K562 (cell line): ENCODE measurements around the gene NRN1L. TPM values are rescaled to one million over a fixed set of nuclear protein-coding genes. Genes with fewer than 3 reads are reported as not detected.
A peak's percentile ranks its signal among the peaks of the same experiment; 100 is the strongest.

Experiments
- AFF1 ChIP-seq, 2 experiments: fragments of 450-650 bp; IDR thresholded peaks; 2 replicates each; pipeline ENCODE4 v1.6.1; 2018; ENCODE audit warnings: mild to moderate bottlenecking in 2 of 2, low read depth in 1 of 2; ENCODE audit not compliant: partially characterized antibody in 2 of 2
- CREM ChIP-seq: IDR thresholded peaks from 2 replicates; pipeline ENCODE4 v1.6.1; 2014; ENCODE audit warnings: antibody characterized with exemption, low read depth
- CTCF ChIP-seq, 3 experiments: IDR thresholded peaks in 2 of 3; conservative IDR thresholded peaks in 1 of 3; 2 replicates each; pipeline ENCODE4 v1.5.1; 2011 to 2012; ENCODE audit warnings: low read length in 3 of 3, mild to moderate bottlenecking in 3 of 3, control low read depth in 2 of 3, improper control_type of control experiment in 1 of 3, inconsistent platforms in 1 of 3, low read depth in 1 of 3, mixed read lengths in 1 of 3, moderate library complexity in 1 of 3; ENCODE audit not compliant: insufficient read depth in 2 of 3
- DDX20 ChIP-seq: fragments of 450-650 bp; IDR thresholded peaks from 2 replicates; pipeline ENCODE4 v1.6.1; 2016; ENCODE audit warnings: missing genetic modification characterization, low read depth, mild to moderate bottlenecking, missing compliant biosample characterization, moderate library complexity
- NFIX ChIP-seq: fragments of 250-450 bp; sonication (Bioruptor Pico); IDR thresholded peaks from 2 replicates; pipeline ENCODE4 v1.4.0; 2020; ENCODE audit warnings: low read depth, mild to moderate bottlenecking, moderate library complexity
- SETDB1 ChIP-seq: IDR thresholded peaks from one replicate; pipeline ENCODE4 v1.6.1; 2012; ENCODE audit warnings: low read length, control low read depth, inconsistent platforms
- SNIP1 ChIP-seq: fragments of 450-650 bp; IDR thresholded peaks from 2 replicates; pipeline ENCODE4 v1.7.1; 2017; ENCODE audit warnings: low read depth, mild to moderate bottlenecking
- ZNF444 ChIP-seq: fragments of 250-450 bp; sonication (Bioruptor Pico); IDR thresholded peaks from 2 replicates; pipeline ENCODE4 v1.4.0; 2020; ENCODE audit warnings: mild to moderate bottlenecking, moderate library complexity
- ZNF79 ChIP-seq: fragments of 250-450 bp; sonication (Bioruptor Pico); IDR thresholded peaks from 2 replicates; pipeline ENCODE4 v1.4.0; 2020; ENCODE audit warnings: low read depth, mild to moderate bottlenecking, moderate library complexity
- polyA plus RNA-seq, 8 experiments: library from polyadenylated mRNA; depleted of rRNA in 4 of 8; stranded (reverse) in 5 of 8; unstranded in 3 of 8; fragments of >200 nt; fragmentation: Nextera tagmentation in 2 of 8; fragmentation: Illumina TruSeq in 1 of 8; extraction: Ambion mirVana in 2 of 8; extraction: Trizol in 1 of 8; gene quantifications; 2 replicates each; pipeline versions ENCODE4 v1.2.1 to v1.2.3, GENCODE V29; 2011 to 2014; ENCODE audit warnings: inconsistent platforms in 1 of 8, missing spikeins in 1 of 8
- total RNA-seq, 7 experiments: library from RNA; depleted of rRNA in 6 of 7; stranded (reverse); fragments of >200 nt in 6 of 7; fragmentation: Illumina TruSeq in 2 of 7; extraction: Trizol in 2 of 7; gene quantifications; 2 replicates each; pipeline versions ENCODE4 v1.2.1 to v1.2.3, GENCODE V29; 2011 to 2021; ENCODE audit warnings: low replicate concordance in 1 of 7
- TF ChIP-seq, protein P1 (sequence below): sonication (generic); formaldehyde crosslinking; IDR thresholded peaks from 2 replicates; pipeline ENCODE4 v1.8.0; 2022; ENCODE audit warnings: missing genetic modification reagents, mild to moderate bottlenecking, moderate library complexity, borderline replicate concordance

Gene NRN1L
- total and polyA plus RNA-seq, 9 of the 15 experiments (the other 6 are each of a cell fraction or from before 2014, with no cell fraction given), result 0.22 to 0.86 (median 0.61) TPM; not detected in 5

GRCh38 chr16:67872631-67873434 lies 11.9 kb upstream of the NRN1L start, which contains the start of gene EDC4 (continued):
- TF ChIP-seq AFF1 (IDR thresholded peaks at IDR 0.05; ENCODE audit: low read depth in 1 of 2, partially characterized antibody in 2 of 2), result no peak
- TF ChIP-seq SNIP1, result no peak
- TF ChIP-seq CTCF (IDR thresholded peaks at IDR 0.05 in 2 of 3, conservative IDR thresholded peaks at IDR 0.05 in 1 of 3; ENCODE audit: insufficient read depth in 2 of 3, low read depth in 1 of 3, low read length in 3 of 3), result no peak
- TF ChIP-seq SETDB1, result no peak
- TF ChIP-seq ZNF79, result no peak
- TF ChIP-seq NFIX (CRISPR knock-in tag), result no peak
- no peak for TF ChIP-seq DDX20
- TF ChIP-seq ZNF444, result no peak
- TF ChIP-seq, protein P1, sequence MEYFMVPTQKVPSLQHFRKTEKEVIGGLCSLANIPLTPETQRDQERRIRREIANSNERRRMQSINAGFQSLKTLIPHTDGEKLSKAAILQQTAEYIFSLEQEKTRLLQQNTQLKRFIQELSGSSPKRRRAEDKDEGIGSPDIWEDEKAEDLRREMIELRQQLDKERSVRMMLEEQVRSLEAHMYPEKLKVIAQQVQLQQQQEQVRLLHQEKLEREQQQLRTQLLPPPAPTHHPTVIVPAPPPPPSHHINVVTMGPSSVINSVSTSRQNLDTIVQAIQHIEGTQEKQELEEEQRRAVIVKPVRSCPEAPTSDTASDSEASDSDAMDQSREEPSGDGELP (CRISPR knock-in tag), result peak; percentile 80; the same call in 1 of the 2 replicates
- peak; percentile 75 for TF ChIP-seq CREM
